HG03432 (cell line): ENCODE results near the gene LHFPL2.

Source experiments
- ATAC-seq: cut with Tn5 transposase; IDR thresholded peaks from one replicate; pipeline ENCODE4 v1.9.1; 2021; ENCODE audit warnings: mild to moderate bottlenecking, moderate library complexity; ENCODE audit not compliant: unreplicated experiment

LHFPL2 gene

GRCh38 chr5:78600687-78601414 lies 47.7 kb downstream of the LHFPL2 start:
- ATAC-seq: no peak

GRCh38 chr5:78598973-78599372 lies 49.6 kb downstream of the LHFPL2 start:
- ATAC-seq: no peak

GRCh38 chr5:78597974-78598371 lies 50.6 kb downstream of the LHFPL2 start:
- no peak for ATAC-seq

GRCh38 chr5:78597068-78597973 lies 51.3 kb downstream of the LHFPL2 start:
- ATAC-seq: no peak

GRCh38 chr5:78595458-78595921 lies 53.1 kb downstream of the LHFPL2 start:
- ATAC-seq: no peak

- ATAC-seq: no peak
Observed at GRCh38 chr5:78594610-78595457, 53.7 kb downstream of the LHFPL2 start.

- ATAC-seq: no peak
Observed at GRCh38 chr5:78594021-78594420, 54.6 kb downstream of the LHFPL2 start.

GRCh38 chr5:78593465-78593864 lies 55.1 kb downstream of the LHFPL2 start:
- no peak for ATAC-seq

- no peak for ATAC-seq
Observed at GRCh38 chr5:78592735-78593386, 55.7 kb downstream of the LHFPL2 start.

- peak; percentile 82 for ATAC-seq
Observed at GRCh38 chr5:78591972-78592700, 56.4 kb downstream of the LHFPL2 start.

- no peak for ATAC-seq
Observed at GRCh38 chr5:78591138-78591612, 57.4 kb downstream of the LHFPL2 start.

GRCh38 chr5:78589923-78590322 lies 58.6 kb downstream of the LHFPL2 start:
- ATAC-seq: no peak

GRCh38 chr5:78588507-78588906 lies 60.1 kb downstream of the LHFPL2 start:
- no peak for ATAC-seq

- ATAC-seq: no peak
Observed at GRCh38 chr5:78587775-78588291, 60.7 kb downstream of the LHFPL2 start.

- ATAC-seq: no peak
Observed at GRCh38 chr5:78587081-78587774, 61.3 kb downstream of the LHFPL2 start.

GRCh38 chr5:78586251-78586650 lies 62.3 kb downstream of the LHFPL2 start:
- no peak for ATAC-seq

GRCh38 chr5:78578015-78578414 lies 70.6 kb downstream of the LHFPL2 start:
- ATAC-seq: no peak

GRCh38 chr5:78577071-78577807 lies 71.3 kb downstream of the LHFPL2 start:
- ATAC-seq: no peak
